Colonic mucosa (tissue), 4 donors: ENCODE results near the gene PIP5K1B. TPM values are rescaled to one million over a fixed set of nuclear protein-coding genes. Genes with fewer than 3 reads are reported as not detected.

Experiments
- DNase-seq: peaks from one replicate; pipeline ENCODE4 v3.0.0-alpha.2; 2020
- H3K27ac ChIP-seq: fragments of 200-600 bp; one replicate; pipeline ENCODE4 v1.8.0; 2021
- H3K27me3 ChIP-seq: fragments of 200-600 bp; one replicate; pipeline ENCODE4 v1.8.0; 2021
- H3K36me3 ChIP-seq: fragments of 200-600 bp; one replicate; pipeline ENCODE4 v1.8.0; 2021
- H3K4me1 ChIP-seq: fragments of 200-600 bp; one replicate; pipeline ENCODE4 v1.8.0; 2021; ENCODE audit warnings: mild to moderate bottlenecking
- H3K4me3 ChIP-seq: fragments of 200-600 bp; one replicate; pipeline ENCODE4 v1.8.0; 2021
- H3K9ac ChIP-seq, 2 donors: one replicate each; pipeline ENCODE4 v1.7.0; 2013; ENCODE audit warnings: control low read depth in 2 of 2, low read depth in 2 of 2, low read length in 2 of 2
- H3K9me3 ChIP-seq: fragments of 200-600 bp; one replicate; pipeline ENCODE4 v1.8.0; 2021
- intact Hi-C: fragments of 100-400 bp; cut with DNase I; formaldehyde crosslinking; loops from one replicate; pipeline ENCODE4 v1.14.1; 2022
- total RNA-seq, 2 donors: library from RNA; stranded (reverse); fragmentation: NEBNext Ultra II Directional in 1 of 2; extraction: Animal tissue kit (Norgen Biotek cat#: 25700) in 1 of 2; gene quantifications; one replicate each; pipeline ENCODE4 v1.2.1, GENCODE V29; 2021
- TF ChIP-seq, protein P1 (sequence below): fragments of 200-600 bp; IDR thresholded peaks from one replicate; pipeline ENCODE4 v1.8.0; 2022; ENCODE audit warnings: antibody characterized with exemption, mild to moderate bottlenecking
- donor health status: healthy.
- donor health status: DM: no; HTN: no; CAD: no.
- donor health status: DM: no; HTN: no; CAD: no.

The PIP5K1B gene
- total RNA-seq, 2 donors from 2014 or later: 59.2 to 74.2 TPM

DNA sequence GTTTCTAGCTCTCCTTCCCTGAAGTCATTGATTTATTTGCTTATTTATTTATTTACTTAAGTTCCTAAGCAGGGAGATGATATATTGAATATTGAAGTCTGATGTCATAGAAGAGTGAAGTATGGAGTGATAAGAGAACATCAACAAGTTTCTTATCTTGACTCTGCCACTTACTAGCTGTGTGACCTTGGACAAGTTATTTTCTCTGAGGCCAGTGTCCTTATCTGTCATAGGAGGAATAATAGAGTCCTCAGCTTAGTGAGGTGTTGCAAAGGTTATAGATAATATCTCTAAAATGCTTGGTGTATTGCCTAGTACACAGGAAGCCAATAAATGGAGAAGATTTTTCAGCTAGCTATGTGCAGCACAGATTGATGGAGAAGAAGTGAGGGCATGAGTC lies 32.4 kb upstream of the PIP5K1B start:
- no peaks in the 10 kb centered on the region for H3K9me3 ChIP-seq
- H3K27ac ChIP-seq: no peak overlapping the region
- no peak overlapping the region for H3K9ac ChIP-seq
- intact Hi-C loops: no loop called here
- no peak for DNase-seq
- TF ChIP-seq, protein P1, sequence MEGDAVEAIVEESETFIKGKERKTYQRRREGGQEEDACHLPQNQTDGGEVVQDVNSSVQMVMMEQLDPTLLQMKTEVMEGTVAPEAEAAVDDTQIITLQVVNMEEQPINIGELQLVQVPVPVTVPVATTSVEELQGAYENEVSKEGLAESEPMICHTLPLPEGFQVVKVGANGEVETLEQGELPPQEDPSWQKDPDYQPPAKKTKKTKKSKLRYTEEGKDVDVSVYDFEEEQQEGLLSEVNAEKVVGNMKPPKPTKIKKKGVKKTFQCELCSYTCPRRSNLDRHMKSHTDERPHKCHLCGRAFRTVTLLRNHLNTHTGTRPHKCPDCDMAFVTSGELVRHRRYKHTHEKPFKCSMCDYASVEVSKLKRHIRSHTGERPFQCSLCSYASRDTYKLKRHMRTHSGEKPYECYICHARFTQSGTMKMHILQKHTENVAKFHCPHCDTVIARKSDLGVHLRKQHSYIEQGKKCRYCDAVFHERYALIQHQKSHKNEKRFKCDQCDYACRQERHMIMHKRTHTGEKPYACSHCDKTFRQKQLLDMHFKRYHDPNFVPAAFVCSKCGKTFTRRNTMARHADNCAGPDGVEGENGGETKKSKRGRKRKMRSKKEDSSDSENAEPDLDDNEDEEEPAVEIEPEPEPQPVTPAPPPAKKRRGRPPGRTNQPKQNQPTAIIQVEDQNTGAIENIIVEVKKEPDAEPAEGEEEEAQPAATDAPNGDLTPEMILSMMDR: no peak
- H3K4me3 ChIP-seq: no peak overlapping the region
- H3K4me1 ChIP-seq: no peaks in the 10 kb centered on the region
- no peaks in the 10 kb centered on the region for H3K27me3 ChIP-seq
- H3K36me3 ChIP-seq: no peaks in the 10 kb centered on the region

DNA sequence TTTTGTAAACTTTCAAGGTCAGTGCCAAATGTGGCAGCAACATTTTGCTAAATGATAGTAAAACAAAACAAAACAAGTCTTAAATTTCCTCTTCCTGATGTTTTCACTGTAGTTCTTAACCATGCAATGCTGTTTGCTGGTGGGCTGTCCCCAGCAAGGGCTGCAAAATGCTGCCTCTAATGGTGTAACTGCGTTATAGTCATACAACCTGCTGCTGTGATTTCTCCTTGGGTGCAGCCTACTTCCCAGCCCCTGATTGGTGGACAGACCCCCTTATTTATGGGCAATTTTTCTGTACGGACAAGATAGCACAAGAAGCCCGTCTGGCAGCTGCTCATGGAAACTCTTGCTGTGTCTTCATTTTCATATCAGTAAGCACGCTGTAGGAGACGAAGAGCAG lies 26.6 kb upstream of the PIP5K1B start:
- no peaks in the 10 kb centered on the region for H3K9me3 ChIP-seq
- TF ChIP-seq, protein P1: no peak
- H3K4me3 ChIP-seq: no peak overlapping the region
- H3K9ac ChIP-seq: no peak overlapping the region
- H3K36me3 ChIP-seq: no peaks in the 10 kb centered on the region
- no peaks in the 10 kb centered on the region for H3K27me3 ChIP-seq
- intact Hi-C loops: no loop called here
- no peak for DNase-seq
- no peaks in the 10 kb centered on the region for H3K4me1 ChIP-seq
- no peak overlapping the region for H3K27ac ChIP-seq

- Histone ChIP-seq H3K36me3 (no peaks in the 10 kb centered on the region), H3K4me1 (no peaks in the 10 kb centered on the region), H3K4me3 (no peak overlapping the region), H3K9me3 (no peaks in the 10 kb centered on the region), H3K27ac (no peak overlapping the region), H3K27me3 (no peaks in the 10 kb centered on the region), H3K9ac (no peak overlapping the region)
- DNase-seq: no peak
- intact Hi-C loops: no loop called here
- TF ChIP-seq, protein P1: no peak
Measured at GRCh38 chr9:68683433-68683832, 21.6 kb upstream of the PIP5K1B start.

GRCh38 chr9:68685213-68685612 lies 19.8 kb upstream of the PIP5K1B start:
- DNase-seq: no peak
- intact Hi-C loops: loop anchor here (5.0 kb wide), 1 partner anchor 103 kb away; no protein-coding TSS in a partner anchor
- no peaks in the 10 kb centered on the region for H3K4me1 ChIP-seq
- no peaks in the 10 kb centered on the region for H3K27me3 ChIP-seq
- no peak overlapping the region for H3K27ac ChIP-seq
- no peak overlapping the region for H3K9ac ChIP-seq
- H3K9me3 ChIP-seq: no peaks in the 10 kb centered on the region
- TF ChIP-seq, protein P1: no peak
- H3K4me3 ChIP-seq: no peak overlapping the region
- no peaks in the 10 kb centered on the region for H3K36me3 ChIP-seq

GRCh38 chr9:68685770-68686169 lies 19.3 kb upstream of the PIP5K1B start:
- peak; percentile 82 for DNase-seq
- Histone ChIP-seq H3K36me3 (no peaks in the 10 kb centered on the region), H3K4me1 (no peaks in the 10 kb centered on the region), H3K27me3 (no peaks in the 10 kb centered on the region), H3K9me3 (no peaks in the 10 kb centered on the region), H3K4me3 (no peak overlapping the region), H3K9ac (no peak overlapping the region), H3K27ac (no peak overlapping the region)
- intact Hi-C loops: loop anchor here (5.0 kb wide), 1 partner anchor 103 kb away; no protein-coding TSS in a partner anchor
- TF ChIP-seq, protein P1: peak; percentile 52

DNA sequence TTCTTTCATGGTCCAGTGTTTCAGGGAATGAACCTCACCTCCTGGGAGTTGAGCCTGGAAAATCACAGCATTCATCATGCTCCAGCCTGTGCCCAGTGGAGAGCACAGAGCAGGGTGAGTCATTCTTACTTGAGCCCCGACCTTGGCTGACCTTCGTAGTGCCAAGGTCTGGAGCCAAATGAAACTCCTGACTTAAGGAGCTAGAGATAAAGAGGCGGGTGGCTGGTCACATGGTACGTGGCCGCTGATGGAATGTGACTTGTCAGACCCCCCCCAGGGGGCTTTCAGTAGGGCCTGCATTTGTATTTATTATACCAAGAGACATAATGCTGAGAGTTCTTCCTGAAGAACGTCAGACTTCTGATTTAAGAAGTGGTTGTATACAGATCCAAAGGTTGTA lies 15.0 kb upstream of the PIP5K1B start:
- DNase-seq: no peak
- H3K4me1 ChIP-seq: no peaks in the 10 kb centered on the region
- H3K27me3 ChIP-seq: no peaks in the 10 kb centered on the region
- H3K9me3 ChIP-seq: no peaks in the 10 kb centered on the region
- no peak overlapping the region for H3K4me3 ChIP-seq
- no peak overlapping the region for H3K9ac ChIP-seq
- H3K27ac ChIP-seq: no peak overlapping the region
- TF ChIP-seq, protein P1: no peak
- H3K36me3 ChIP-seq: no peaks in the 10 kb centered on the region
- intact Hi-C loops: no loop called here
